Kidney epithelial cell (primary cell): Measurements from ENCODE around the gene CYP4F2. TPM values are rescaled to one million over a fixed set of nuclear protein-coding genes. Genes with fewer than 3 reads are reported as not detected.
"Not testable (repeated sequence)": the region's sequence is repeated elsewhere in the genome, so short reads cannot be mapped to it uniquely, and the experiment has no call there.

Experiments used
- DNase-seq: peaks from one replicate; pipeline ENCODE4 v3.0.0-alpha.2; 2010; ENCODE audit warnings: low read depth
- H3K27me3 ChIP-seq: 2 replicates; pipeline ENCODE4 v1.6.0; 2011; ENCODE audit warnings: low read length; ENCODE audit not compliant: control insufficient read depth, insufficient read depth
- H3K36me3 ChIP-seq: 2 replicates; pipeline ENCODE4 v1.5.1; 2011; ENCODE audit warnings: low read length; ENCODE audit not compliant: control insufficient read depth, insufficient read depth
- H3K4me3 ChIP-seq: 2 replicates; pipeline ENCODE4 v1.5.1; 2011; ENCODE audit warnings: low read depth, mild to moderate bottlenecking, control low read depth, low read length
- total RNA-seq: library from RNA; depleted of rRNA; stranded (reverse); fragments of >200 nt; gene quantifications from 2 replicates; pipeline ENCODE4 v1.2.3, GENCODE V29; 2015
- TF ChIP-seq, protein P1 (sequence below): IDR thresholded peaks from 2 replicates; pipeline ENCODE4 v1.5.1; 2011; ENCODE audit warnings: mild to moderate bottlenecking, moderate library complexity, low read length, control low read depth, inconsistent platforms; ENCODE audit not compliant: insufficient read depth, poor library complexity, severe bottlenecking

Gene CYP4F2
- total RNA-seq, 1 donor from 2014 or later, result not detected

DNA sequence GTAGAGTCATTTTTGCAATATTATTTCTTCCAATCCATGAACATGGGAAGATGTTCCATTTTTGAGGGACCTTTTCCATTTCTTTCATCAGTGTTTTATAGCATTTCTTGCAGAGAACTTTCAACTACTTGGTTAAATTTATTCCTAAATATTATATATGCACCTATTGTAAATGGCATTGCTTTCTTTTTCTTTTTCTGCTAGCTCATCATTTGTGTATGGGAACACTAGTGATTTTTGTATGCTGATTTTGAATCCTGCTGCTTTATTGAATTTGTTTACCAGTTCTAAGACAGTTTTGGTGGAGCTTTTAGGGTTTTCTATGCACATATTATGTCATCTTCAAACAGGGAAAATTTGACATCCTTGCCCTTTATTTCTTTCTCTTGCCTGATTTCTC is 7.2 kb upstream of the CYP4F2 start:
- TF ChIP-seq, protein P1, sequence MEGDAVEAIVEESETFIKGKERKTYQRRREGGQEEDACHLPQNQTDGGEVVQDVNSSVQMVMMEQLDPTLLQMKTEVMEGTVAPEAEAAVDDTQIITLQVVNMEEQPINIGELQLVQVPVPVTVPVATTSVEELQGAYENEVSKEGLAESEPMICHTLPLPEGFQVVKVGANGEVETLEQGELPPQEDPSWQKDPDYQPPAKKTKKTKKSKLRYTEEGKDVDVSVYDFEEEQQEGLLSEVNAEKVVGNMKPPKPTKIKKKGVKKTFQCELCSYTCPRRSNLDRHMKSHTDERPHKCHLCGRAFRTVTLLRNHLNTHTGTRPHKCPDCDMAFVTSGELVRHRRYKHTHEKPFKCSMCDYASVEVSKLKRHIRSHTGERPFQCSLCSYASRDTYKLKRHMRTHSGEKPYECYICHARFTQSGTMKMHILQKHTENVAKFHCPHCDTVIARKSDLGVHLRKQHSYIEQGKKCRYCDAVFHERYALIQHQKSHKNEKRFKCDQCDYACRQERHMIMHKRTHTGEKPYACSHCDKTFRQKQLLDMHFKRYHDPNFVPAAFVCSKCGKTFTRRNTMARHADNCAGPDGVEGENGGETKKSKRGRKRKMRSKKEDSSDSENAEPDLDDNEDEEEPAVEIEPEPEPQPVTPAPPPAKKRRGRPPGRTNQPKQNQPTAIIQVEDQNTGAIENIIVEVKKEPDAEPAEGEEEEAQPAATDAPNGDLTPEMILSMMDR, result no peak
- H3K36me3 ChIP-seq, result no peaks in the 10 kb centered on the region

DNA sequence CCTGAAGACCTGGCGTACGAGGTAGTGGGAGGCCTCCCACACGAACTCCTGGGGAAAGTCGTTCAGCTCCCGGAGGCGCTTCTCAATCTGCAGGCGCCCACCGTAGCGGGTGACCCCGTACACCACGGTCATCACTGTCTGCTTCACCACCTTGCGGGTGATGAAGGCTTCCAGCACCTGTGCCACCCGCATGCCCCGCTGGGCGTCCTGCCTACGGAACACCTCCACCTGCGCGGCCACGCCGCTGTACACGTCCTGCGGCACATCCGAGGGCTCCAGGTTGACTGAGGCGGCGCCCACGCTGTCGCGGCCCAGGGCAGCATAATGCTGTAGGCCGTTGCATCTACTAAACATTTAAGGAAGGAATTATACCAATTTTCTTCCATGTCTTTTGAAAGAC is 5.0 kb upstream of the CYP4F2 start:
- not testable (repeated sequence) for H3K36me3 ChIP-seq, H3K4me3 ChIP-seq, H3K27me3 ChIP-seq, DNase-seq

More for the DNA sequence above, 7.2 kb upstream of the CYP4F2 start:
- Histone ChIP-seq H3K27me3 (no peaks in the 10 kb centered on the region), H3K4me3 (no peak overlapping the region)
- no peak for DNase-seq

DNA sequence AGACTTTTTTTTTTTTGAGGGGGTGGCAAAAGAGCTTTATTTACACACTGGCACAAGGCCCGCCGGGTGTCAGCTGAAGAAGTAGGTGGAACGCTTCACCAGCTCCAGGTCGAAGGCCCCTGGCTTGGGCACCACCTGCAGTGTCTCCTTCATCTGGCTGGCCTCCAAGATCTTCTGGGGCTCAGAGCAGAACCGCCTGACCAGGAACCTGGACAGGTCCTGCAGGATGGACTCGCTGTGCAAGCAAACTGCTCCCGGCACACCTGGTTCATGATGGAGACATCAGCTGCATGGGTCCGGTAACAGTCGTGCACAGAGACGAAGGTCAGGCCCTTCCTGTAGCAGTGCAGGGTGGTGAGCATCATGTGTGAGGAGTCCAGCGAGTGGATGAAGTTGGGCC is 4.4 kb upstream of the CYP4F2 start:
- DNase-seq, result no peak
- Histone ChIP-seq H3K36me3 (no peaks in the 10 kb centered on the region), H3K27me3 (no peaks in the 10 kb centered on the region), H3K4me3 (no peak overlapping the region)
- TF ChIP-seq, protein P1, result no peak

DNA sequence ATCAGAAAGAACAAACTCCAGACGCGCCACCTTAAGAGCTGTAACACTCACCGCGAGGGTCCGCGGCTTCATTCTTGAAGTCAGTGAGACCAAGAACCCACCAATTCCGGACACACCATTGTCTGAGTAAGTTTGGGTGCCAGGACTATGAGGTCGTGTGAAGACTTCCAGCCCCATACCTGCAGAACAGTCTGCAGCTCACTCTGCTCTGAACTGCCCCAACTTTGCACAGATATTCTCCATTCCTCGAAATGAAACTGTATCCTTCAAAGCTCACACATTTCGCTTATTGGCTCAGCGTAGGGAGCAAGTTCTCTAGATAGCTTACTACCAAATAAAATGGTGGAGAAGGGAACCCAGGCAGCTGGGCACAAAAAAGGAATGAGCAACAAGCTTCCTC is 2.6 kb upstream of the CYP4F2 start:
- TF ChIP-seq, protein P1, result no peak
- H3K36me3 ChIP-seq, result no peaks in the 10 kb centered on the region
- DNase-seq, result no peak
- H3K27me3 ChIP-seq, result no peaks in the 10 kb centered on the region
- no peak overlapping the region for H3K4me3 ChIP-seq

DNA sequence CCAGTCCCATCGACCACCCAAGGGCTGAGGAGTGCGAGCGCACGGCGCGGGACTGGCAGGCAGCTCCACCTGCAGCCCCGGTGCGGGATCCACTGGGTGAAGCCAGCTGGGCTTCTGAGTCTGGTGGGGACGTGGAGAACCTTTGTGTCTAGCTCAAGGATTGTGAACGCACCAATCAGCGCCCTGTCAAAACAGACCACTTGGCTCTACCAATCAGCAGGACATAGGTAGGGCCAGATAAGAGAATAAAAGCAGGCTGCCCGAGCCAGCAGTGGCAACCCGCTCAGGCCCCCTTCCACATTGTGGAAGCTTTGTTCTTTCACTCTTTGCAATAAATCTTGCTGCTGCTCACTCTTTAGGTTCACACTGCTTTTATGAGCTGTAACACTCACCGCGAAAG is 2.2 kb upstream of the CYP4F2 start:
- H3K27me3 ChIP-seq, H3K36me3 ChIP-seq, DNase-seq: not testable (repeated sequence)
- peak overlapping the region; percentile 7 for H3K4me3 ChIP-seq

DNA sequence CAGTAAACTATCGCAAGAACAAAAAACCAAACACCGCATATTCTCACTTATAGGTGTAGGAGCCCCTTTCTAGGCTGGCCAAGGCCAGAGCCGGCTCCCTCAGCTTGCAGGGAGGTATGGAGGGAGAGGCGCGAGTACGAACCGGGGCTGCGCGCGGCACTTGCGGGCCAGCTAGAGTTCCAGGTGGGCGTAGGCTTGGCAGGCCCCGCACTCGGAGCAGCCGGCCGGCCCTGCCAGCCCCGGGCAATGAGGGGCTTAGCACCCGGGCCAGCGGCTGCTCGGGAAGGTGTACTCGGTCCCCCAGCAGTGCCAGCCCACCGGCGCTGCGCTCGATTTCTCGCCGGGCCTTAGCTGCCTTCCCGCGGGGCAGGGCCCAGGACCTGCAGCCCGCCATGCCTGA is 1.7 kb upstream of the CYP4F2 start:
- not testable (repeated sequence) for H3K36me3 ChIP-seq, H3K27me3 ChIP-seq, DNase-seq
- H3K4me3 ChIP-seq, result peak overlapping the region; percentile 7

DNA sequence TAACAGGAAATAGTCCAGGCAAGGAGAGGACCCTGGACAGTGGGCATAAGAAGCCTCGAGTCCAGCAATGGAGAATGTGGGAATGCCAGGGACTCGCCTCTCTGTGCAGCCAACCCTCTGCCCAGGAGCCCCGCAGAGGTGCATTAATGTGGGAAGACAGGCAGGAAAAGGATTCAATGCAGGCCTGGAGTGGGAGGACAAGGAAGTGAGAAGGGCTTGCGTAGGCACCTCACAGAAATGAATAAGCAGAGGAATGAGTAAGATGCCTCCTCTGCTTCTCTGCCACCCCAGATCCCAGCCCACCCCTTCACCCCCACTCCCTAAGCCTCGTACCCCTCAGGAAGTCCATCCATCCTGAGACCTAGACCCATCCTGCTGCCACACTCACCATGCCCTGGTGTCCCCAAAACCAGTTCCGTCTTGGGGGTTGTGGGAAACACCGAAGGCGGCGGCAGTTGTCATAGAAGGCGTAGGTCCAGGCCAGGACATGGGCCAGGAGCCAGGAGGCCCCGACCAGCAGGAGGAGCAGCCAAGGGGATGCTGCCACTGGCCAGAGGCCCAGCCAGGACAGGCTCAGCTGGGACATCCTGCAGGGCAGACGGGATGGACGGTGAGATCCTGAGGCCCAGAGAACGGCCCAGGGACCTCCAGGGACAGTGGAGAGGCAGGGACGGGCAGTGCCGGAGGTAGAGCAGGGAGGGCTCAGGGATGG is 692 bp downstream of the CYP4F2 start:
- Histone ChIP-seq H3K27me3 (no peaks in the 10 kb centered on the region), H3K4me3 (no peak overlapping the region), H3K36me3 (no peaks in the 10 kb centered on the region)
- TF ChIP-seq, protein P1, result no peak
- DNase-seq, result no peak
